WTC11 (cell line): Measurements from ENCODE around the gene FBXL16. TPM values are rescaled to one million over a fixed set of nuclear protein-coding genes. Genes with fewer than 3 reads are reported as not detected.

Experiments
- ATF1 ChIP-seq: sonication (generic); formaldehyde crosslinking; IDR thresholded peaks from 2 replicates; pipeline ENCODE4 v1.8.1; 2023; ENCODE audit warnings: mild to moderate bottlenecking, moderate library complexity, missing genetic modification reagents
- ATF6 ChIP-seq: sonication (generic); formaldehyde crosslinking; IDR thresholded peaks from 2 replicates; pipeline ENCODE4 v1.8.1; 2023; ENCODE audit warnings: mild to moderate bottlenecking, missing genetic modification reagents
- ETV6 ChIP-seq: sonication (generic); formaldehyde crosslinking; IDR thresholded peaks from 2 replicates; pipeline ENCODE4 v1.8.1; 2022; ENCODE audit warnings: mild to moderate bottlenecking, missing genetic modification reagents
- KAT7 ChIP-seq: sonication (generic); formaldehyde crosslinking; IDR thresholded peaks from 2 replicates; pipeline ENCODE4 v1.8.1; 2023; ENCODE audit warnings: missing genetic modification reagents, mild to moderate bottlenecking, borderline replicate concordance
- MAX ChIP-seq: sonication (generic); formaldehyde crosslinking; IDR thresholded peaks from 2 replicates; pipeline ENCODE4 v1.8.0; 2022; ENCODE audit warnings: mild to moderate bottlenecking, missing genetic modification reagents
- MXD4 ChIP-seq: fragments of 250-450 bp; sonication (Bioruptor Pico); IDR thresholded peaks from 2 replicates; pipeline ENCODE4 v1.8.0; 2021; ENCODE audit warnings: mild to moderate bottlenecking, moderate library complexity, borderline replicate concordance
- NR1H2 ChIP-seq: sonication (generic); formaldehyde crosslinking; IDR thresholded peaks from 2 replicates; pipeline ENCODE4 v1.9.0; 2021; ENCODE audit warnings: mild to moderate bottlenecking, moderate library complexity, missing genetic modification reagents
- NR2C2 ChIP-seq: sonication (generic); formaldehyde crosslinking; IDR thresholded peaks from 2 replicates; pipeline ENCODE4 v1.8.0; 2022; ENCODE audit warnings: mild to moderate bottlenecking, missing genetic modification reagents
- OVOL2 ChIP-seq: fragments of 250-450 bp; sonication (Bioruptor Pico); IDR thresholded peaks from 2 replicates; pipeline ENCODE4 v1.9.0; 2021; ENCODE audit warnings: mild to moderate bottlenecking, borderline replicate concordance
- PRRX2 ChIP-seq: fragments of 250-450 bp; sonication (Bioruptor Pico); IDR thresholded peaks from 2 replicates; pipeline ENCODE4 v1.8.0; 2021; ENCODE audit warnings: mild to moderate bottlenecking
- RORB ChIP-seq: fragments of 250-450 bp; sonication (Bioruptor Pico); IDR thresholded peaks from 2 replicates; pipeline ENCODE4 v1.9.0; 2021; ENCODE audit warnings: mild to moderate bottlenecking
- SMAD4 ChIP-seq: sonication (generic); formaldehyde crosslinking; IDR thresholded peaks from 2 replicates; pipeline ENCODE4 v1.8.0; 2022; ENCODE audit warnings: mild to moderate bottlenecking, missing genetic modification reagents
- SP1 ChIP-seq: sonication (generic); formaldehyde crosslinking; conservative IDR thresholded peaks from 2 replicates; pipeline ENCODE4 v1.8.1; 2022; ENCODE audit warnings: missing genetic modification reagents
- TP53 ChIP-seq: sonication (generic); formaldehyde crosslinking; IDR thresholded peaks from 2 replicates; pipeline ENCODE4 v1.8.1; 2023; ENCODE audit warnings: mild to moderate bottlenecking, missing genetic modification reagents
- ZBTB21 ChIP-seq: sonication (generic); formaldehyde crosslinking; IDR thresholded peaks from 2 replicates; pipeline ENCODE4 v1.8.1; 2023; ENCODE audit warnings: mild to moderate bottlenecking, missing genetic modification reagents, borderline replicate concordance
- ZNF138 ChIP-seq: sonication (generic); formaldehyde crosslinking; conservative IDR thresholded peaks from 2 replicates; pipeline ENCODE4 v1.8.1; 2022; ENCODE audit warnings: mild to moderate bottlenecking, moderate library complexity, missing genetic modification reagents
- ZNF512 ChIP-seq: sonication (generic); formaldehyde crosslinking; IDR thresholded peaks from 2 replicates; pipeline ENCODE4 v1.8.1; 2022; ENCODE audit warnings: missing genetic modification reagents, borderline replicate concordance
- ZNF532 ChIP-seq: fragments of 250-450 bp; sonication (Bioruptor Pico); IDR thresholded peaks from 2 replicates; pipeline ENCODE4 v1.9.0; 2021; ENCODE audit warnings: mild to moderate bottlenecking, borderline replicate concordance
- total RNA-seq: library from RNA; stranded (reverse); gene quantifications from 3 replicates; pipeline ENCODE4 v1.2.3, GENCODE V29; 2021
- TF ChIP-seq, protein P1 (sequence below): sonication (generic); formaldehyde crosslinking; IDR thresholded peaks from 2 replicates; pipeline ENCODE4 v1.8.1; 2023; ENCODE audit warnings: mild to moderate bottlenecking, missing genetic modification reagents, borderline replicate concordance
- TF ChIP-seq, protein P2 (sequence below): fragments of 250-450 bp; sonication (Bioruptor Pico); conservative IDR thresholded peaks from 2 replicates; pipeline ENCODE4 v1.9.0; 2021; ENCODE audit warnings: mild to moderate bottlenecking
- TF ChIP-seq, protein P3 (sequence below): sonication (generic); formaldehyde crosslinking; IDR thresholded peaks from 2 replicates; pipeline ENCODE4 v1.8.1; 2023; ENCODE audit warnings: mild to moderate bottlenecking, missing genetic modification reagents, moderate library complexity
- TF ChIP-seq, protein P4 (sequence below): fragments of 250-450 bp; sonication (Bioruptor Pico); IDR thresholded peaks from 2 replicates; pipeline ENCODE4 v1.8.0; 2021; ENCODE audit warnings: mild to moderate bottlenecking

Gene FBXL16
- total RNA-seq, 1 experiment from 2014 or later, result 22.7 TPM

- TF ChIP-seq, protein P1, sequence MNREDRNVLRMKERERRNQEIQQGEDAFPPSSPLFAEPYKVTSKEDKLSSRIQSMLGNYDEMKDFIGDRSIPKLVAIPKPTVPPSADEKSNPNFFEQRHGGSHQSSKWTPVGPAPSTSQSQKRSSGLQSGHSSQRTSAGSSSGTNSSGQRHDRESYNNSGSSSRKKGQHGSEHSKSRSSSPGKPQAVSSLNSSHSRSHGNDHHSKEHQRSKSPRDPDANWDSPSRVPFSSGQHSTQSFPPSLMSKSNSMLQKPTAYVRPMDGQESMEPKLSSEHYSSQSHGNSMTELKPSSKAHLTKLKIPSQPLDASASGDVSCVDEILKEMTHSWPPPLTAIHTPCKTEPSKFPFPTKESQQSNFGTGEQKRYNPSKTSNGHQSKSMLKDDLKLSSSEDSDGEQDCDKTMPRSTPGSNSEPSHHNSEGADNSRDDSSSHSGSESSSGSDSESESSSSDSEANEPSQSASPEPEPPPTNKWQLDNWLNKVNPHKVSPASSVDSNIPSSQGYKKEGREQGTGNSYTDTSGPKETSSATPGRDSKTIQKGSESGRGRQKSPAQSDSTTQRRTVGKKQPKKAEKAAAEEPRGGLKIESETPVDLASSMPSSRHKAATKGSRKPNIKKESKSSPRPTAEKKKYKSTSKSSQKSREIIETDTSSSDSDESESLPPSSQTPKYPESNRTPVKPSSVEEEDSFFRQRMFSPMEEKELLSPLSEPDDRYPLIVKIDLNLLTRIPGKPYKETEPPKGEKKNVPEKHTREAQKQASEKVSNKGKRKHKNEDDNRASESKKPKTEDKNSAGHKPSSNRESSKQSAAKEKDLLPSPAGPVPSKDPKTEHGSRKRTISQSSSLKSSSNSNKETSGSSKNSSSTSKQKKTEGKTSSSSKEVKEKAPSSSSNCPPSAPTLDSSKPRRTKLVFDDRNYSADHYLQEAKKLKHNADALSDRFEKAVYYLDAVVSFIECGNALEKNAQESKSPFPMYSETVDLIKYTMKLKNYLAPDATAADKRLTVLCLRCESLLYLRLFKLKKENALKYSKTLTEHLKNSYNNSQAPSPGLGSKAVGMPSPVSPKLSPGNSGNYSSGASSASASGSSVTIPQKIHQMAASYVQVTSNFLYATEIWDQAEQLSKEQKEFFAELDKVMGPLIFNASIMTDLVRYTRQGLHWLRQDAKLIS, result no peak
- TF ChIP-seq, protein P2, sequence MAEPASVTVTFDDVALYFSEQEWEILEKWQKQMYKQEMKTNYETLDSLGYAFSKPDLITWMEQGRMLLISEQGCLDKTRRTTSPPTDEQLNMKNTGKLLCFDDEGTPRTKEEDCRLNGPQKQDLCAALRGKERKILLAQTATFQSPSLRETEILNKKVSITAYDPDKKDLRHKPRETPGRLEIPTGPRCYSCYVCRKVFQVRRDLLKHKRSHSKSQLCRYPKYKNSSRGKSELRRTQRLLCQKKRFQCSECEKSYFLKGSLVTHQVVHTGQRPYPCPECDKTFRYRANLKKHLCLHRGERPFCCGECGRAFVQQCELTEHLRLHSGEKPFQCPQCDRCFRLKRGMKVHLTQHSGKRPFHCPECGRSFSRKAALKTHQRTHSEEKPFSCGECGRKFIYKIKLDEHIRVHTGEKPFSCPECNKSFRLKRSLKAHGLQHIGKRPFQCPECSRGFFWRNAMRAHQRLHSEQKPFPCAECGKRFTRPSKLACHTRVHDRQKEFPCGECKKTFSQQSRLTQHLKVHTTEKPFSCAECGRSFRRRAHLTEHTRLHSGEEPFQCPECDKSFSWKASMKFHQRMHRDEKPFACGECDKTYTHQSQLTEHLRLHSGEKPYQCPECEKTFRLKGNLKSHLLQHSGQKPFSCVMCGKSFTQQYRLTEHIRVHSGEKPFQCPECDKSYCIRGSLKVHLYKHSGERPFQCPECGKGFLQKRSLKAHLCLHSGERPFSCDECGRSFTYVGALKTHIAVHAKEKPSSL (CRISPR knock-in tag), result no peak
- TF ChIP-seq TP53 (CRISPR knock-in tag) (no peak), KAT7 (CRISPR knock-in tag) (no peak), NR1H2 (CRISPR knock-in tag) (no peak), RORB (CRISPR knock-in tag) (no peak), PRRX2 (CRISPR knock-in tag) (peak; percentile 56; the same call in 1 of the 2 replicates), SP1 (CRISPR knock-in tag) (no peak; the same call in none of the 2 replicates), ETV6 (CRISPR knock-in tag) (no peak), SMAD4 (no peak), ZNF512 (CRISPR knock-in tag) (no peak), NR2C2 (CRISPR knock-in tag) (no peak), OVOL2 (no peak), MAX (CRISPR knock-in tag) (peak; percentile 71; the same call in 1 of the 2 replicates), ZNF138 (no peak), ATF1 (CRISPR knock-in tag) (no peak), MXD4 (CRISPR knock-in tag) (no peak), ZNF532 (no peak), ATF6 (CRISPR knock-in tag) (no peak), ZBTB21 (no peak)
- TF ChIP-seq, protein P3, sequence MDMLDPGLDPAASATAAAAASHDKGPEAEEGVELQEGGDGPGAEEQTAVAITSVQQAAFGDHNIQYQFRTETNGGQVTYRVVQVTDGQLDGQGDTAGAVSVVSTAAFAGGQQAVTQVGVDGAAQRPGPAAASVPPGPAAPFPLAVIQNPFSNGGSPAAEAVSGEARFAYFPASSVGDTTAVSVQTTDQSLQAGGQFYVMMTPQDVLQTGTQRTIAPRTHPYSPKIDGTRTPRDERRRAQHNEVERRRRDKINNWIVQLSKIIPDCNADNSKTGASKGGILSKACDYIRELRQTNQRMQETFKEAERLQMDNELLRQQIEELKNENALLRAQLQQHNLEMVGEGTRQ, result peak; percentile 64; the same call in 1 of the 2 replicates
- TF ChIP-seq, protein P4, sequence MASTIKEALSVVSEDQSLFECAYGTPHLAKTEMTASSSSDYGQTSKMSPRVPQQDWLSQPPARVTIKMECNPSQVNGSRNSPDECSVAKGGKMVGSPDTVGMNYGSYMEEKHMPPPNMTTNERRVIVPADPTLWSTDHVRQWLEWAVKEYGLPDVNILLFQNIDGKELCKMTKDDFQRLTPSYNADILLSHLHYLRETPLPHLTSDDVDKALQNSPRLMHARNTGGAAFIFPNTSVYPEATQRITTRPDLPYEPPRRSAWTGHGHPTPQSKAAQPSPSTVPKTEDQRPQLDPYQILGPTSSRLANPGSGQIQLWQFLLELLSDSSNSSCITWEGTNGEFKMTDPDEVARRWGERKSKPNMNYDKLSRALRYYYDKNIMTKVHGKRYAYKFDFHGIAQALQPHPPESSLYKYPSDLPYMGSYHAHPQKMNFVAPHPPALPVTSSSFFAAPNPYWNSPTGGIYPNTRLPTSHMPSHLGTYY (CRISPR knock-in tag), result no peak
These were observed 21.1 kb upstream of the FBXL16 start, which contains the start of the genes CCDC78 and HAGHL (continued) for GRCh38 chr16:726438-727290.
